RPMI7951 (cell line): Measurements from ENCODE around the gene MOSPD3. TPM values are rescaled to one million over a fixed set of nuclear protein-coding genes. Genes with fewer than 3 reads are reported as not detected.

ENCODE experiments used
- DNase-seq: peaks from one replicate; pipeline ENCODE4 v3.0.0-alpha.2; 2012; ENCODE audit warnings: low read depth
- total RNA-seq: library from RNA; depleted of rRNA; stranded (reverse); fragments of >200 nt; shearing (Covaris generic); gene quantifications from 2 replicates; pipeline ENCODE4 v1.2.3, GENCODE V29; 2014

MOSPD3 gene
- total RNA-seq, 1 experiment from 2014 or later = 19.7 TPM

DNA sequence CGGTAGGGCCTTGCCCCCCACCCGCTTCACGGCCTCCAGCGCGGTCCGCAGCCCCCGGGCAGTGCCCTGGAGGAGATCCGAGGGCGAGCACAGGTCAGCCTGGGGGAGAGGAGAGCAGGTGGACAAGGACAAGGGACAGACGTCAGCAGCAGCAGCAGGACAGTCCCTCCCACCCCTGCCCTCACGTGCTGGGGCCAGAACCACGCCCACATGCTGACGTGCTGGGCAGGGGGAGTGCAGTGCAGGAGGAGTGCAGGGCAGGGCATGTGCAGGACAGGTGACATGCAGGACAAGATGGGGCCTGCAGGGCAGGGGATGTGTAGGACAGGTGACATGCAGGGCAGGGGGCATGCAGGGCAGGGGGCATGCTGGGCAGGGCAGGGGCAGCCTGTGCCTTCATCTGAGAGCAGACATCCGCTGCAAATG, 37.1 kb upstream of the MOSPD3 start:
- DNase-seq = no peak

DNA sequence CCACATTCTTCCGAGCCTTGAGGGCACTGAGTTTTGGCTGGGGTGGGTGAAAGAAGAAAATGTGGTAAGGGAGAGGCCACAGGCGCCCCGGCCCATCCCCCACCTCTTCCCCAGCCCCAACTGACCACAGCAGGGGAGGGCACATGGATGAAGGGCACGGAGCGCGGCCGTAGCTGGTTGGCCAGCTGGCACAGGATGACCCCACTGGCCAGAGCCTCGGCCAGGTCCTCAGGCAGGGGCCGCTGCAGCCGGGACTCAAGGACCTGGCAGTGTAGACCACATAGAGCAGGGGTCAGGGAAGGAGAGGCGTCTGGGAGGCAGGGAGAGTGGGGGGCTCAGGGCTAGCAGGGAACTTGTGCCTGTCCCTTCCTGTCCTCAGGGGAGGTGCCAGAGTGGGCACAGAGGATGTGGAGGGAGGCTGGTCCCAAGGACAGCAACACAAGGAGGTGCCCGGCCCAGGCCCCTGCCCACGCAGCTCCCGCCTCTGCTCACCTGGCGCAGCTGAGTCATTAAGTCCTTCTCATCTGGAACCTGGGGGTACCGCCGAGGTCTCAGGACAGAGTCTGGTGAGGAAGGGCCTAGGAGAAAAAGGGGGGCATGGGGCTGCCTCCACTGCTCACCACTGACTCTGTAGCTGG, 36.5 kb upstream of the MOSPD3 start:
- no peak for DNase-seq

DNA sequence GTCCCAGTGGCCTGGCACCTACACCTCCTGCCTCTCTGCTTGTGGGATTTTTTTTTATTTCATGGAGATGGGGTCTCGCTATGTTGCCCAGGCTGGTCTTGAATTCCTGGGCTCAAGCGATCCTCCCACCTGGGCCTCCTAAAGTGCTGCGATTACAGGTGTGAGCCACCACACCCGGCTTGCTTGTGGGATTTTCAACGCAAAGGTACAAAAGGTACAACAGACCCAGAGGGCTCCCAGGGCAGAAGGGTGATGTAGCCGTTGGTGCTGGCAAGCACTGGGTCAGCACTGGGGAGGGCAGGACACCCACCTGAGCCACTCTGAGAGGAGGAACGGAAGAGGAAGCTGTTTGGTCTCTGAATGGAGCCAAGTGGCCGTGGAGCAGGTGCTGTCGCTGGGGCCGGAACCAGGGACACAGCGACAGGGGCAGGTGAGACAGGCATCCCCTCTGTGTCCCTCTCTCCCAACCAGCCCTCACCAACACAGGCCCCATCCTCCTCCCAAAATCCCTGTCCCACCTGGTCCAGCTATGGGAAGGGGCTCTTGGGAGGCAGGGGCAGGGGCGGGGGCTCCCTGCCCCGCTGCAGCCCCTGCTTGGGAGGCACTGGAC, 35.9 kb upstream of the MOSPD3 start:
- no peak for DNase-seq

- no peak for DNase-seq
Measured at GRCh38 chr7:100577103-100577502, 35.2 kb upstream of the MOSPD3 start.

GRCh38 chr7:100577507-100577906, 34.8 kb upstream of the MOSPD3 start:
- DNase-seq = no peak

DNA sequence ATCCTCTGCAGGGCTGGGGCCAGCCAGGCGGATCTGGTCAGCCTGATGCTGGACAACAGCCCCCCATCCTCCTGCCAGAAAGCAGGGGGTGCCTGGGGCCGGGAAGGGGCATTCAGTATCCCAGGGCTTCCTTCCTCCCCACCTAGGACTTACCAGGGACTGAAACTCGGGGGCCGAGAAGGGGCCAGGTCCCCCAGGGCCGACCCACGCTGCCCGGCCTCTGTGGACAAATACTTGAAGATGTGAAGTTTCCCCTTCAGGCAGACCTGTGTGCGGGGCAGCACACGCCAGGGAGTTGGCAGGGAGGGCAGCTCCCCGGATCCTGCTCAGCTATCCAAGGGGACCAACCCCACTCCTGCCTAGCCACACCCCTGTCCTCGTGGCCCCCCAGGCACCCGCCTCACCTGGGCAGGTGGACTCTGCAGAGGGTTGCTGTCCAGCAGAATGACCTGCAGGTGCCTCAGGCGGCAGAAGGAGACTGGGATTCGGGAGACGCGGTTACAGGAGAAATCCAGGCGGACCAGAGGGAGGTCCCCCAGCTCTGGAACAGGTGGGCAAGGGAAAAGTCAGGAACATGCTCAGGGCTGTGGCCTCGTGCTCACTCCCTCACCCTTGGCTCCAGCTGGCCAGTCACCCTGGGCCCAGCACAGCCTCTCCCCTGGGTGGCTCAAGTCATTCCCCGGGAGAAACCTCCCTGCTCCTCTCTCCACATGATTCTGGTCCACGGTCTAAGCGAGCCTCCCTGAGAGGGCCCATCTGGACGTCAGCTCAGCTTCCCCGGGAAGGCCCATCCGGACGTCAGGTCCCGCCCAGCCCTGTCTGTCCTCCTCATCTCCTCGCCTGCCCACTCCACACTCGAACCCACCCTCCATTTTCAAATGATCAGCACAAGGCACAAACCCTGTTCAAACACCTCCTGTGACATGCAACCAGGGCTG, 33.8 kb upstream of the MOSPD3 start:
- DNase-seq = no peak

- DNase-seq = no peak
Measured at GRCh38 chr7:100580466-100581283, 31.7 kb upstream of the MOSPD3 start.

DNA sequence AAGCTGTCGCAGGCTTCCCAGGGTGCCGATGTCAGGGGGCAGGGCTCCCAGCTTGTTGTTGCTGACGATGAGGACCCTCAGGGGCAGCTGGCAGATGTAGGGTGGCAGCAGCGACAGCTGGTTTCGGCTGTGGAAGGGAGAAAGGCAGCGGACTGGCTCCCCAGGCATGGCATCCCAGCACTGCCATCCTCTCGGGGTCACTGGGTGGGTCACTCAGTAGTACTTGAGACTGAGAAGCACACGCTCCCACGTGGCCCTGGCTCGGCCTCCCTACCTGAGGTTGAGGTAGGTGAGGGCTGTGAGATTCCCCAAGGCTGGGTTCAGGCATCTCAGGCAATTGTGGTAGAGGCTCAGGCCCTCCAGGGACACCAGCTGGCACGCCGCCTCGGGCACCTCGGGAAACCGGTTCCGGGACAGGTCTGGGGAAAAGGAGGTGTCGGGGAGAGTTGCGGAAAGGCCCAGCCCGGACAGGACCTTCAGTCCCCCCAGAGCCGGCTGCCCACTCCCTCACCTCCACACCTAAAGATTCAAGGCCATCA, 30.2 kb upstream of the MOSPD3 start:
- no peak for DNase-seq

- no peak for DNase-seq
Measured at GRCh38 chr7:100582650-100583049, 29.7 kb upstream of the MOSPD3 start.

DNA sequence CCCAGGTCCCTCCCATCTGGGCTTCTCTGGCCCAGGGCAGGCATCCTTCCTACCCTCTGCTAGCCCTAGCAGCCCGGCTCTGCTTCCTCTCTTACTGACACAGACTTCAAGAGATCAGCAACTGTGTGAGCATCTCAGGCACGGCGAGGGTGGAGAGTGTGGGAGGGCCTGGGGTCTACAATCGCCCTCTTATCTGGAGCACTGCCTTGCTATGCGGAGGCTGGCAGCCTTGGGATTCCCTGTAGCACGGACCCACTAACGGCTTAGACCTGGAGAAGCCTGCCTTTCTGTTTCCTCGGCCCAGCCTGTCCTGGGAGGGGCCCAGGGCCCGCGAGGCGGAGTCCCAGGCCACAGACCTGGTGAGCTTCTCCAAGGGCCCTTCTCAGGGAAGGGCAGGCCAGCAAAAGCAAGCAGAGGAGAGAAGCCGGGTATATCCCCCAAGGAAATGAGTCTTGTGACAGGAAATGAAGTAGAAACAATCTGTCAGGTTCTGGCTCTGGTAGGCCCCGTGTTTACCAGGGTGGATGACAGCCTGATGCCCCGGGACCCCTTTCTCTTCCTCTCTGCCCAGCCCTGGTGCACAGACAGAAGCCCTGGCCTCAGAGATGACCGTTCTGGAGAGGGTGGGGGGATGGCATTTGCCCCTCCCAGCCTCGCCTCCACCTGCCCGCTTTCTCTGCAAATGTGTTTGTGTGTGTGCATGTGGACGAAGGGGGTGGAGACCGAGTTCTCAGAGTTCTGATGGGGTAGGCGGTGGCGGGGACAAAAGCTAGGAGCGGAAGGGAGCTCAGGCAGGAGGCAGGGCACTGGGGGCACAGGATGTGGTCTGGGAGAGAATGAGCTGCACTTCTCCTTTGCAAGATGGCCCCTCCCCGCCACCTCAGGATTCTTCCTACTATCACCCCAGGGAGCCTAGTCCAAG, 28.9 kb upstream of the MOSPD3 start:
- peak; percentile 47 for DNase-seq

- DNase-seq = no peak
Measured at GRCh38 chr7:100584054-100584682, 28.2 kb upstream of the MOSPD3 start.

DNA sequence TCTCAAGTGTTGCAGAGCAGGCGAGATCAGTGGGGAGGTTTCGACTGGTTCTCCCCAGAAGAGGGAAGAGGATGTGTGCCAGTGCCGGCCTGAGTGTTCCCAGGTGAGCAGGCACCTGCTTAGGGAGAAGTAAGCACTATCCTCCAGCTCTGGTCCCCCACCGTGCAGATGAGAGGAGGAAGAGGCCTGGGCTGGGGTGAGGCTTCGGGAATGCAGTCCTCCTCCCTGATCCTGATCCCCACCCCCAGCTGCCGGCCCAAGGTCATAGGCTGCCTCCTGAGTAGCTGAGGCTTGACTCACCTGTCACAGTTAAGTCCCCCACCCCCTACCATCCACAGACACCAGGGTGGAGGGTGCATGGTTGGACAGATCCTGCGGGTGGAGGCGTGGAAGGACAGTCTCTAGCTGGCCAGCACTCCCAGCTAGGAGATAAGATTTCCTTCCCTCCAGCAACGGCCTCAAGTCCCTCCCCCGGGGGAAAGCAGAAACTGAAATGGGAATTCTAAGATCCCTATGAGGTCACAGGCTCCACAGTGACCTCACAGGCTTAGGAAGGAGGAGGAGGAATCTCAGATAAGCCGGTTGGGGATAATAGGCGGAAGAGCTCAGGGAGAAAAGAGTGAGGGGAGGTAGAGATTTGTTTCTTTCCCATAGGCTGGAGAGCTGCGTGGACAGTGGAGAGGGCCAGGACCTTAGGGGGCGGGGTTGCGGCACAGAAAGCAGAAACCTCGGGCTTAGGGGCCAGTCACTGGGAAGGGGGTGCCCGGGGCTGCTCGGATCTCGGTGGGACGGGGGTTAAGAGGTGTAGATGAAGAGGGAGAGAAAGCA, 27.4 kb upstream of the MOSPD3 start:
- DNase-seq = peak; percentile 70

- no peak for DNase-seq
Measured at GRCh38 chr7:100585511-100586265, 26.7 kb upstream of the MOSPD3 start, which contains the start of gene LRCH4. TSS of gene LRCH4 (minus strand) at chr7:100586129. CDS start at chr7:100586100, 29 bp downstream.

GRCh38 chr7:100586266-100587025, 25.9 kb upstream of the MOSPD3 start, which contains the start of gene FBXO24:
TSS of gene FBXO24 (plus strand) at chr7:100586328. CDS start at chr7:100586626, 298 bp downstream.
- DNase-seq = peak; percentile 100

- peak; percentile 50 for DNase-seq
Measured at GRCh38 chr7:100588438-100588837, 23.9 kb upstream of the MOSPD3 start.

DNA sequence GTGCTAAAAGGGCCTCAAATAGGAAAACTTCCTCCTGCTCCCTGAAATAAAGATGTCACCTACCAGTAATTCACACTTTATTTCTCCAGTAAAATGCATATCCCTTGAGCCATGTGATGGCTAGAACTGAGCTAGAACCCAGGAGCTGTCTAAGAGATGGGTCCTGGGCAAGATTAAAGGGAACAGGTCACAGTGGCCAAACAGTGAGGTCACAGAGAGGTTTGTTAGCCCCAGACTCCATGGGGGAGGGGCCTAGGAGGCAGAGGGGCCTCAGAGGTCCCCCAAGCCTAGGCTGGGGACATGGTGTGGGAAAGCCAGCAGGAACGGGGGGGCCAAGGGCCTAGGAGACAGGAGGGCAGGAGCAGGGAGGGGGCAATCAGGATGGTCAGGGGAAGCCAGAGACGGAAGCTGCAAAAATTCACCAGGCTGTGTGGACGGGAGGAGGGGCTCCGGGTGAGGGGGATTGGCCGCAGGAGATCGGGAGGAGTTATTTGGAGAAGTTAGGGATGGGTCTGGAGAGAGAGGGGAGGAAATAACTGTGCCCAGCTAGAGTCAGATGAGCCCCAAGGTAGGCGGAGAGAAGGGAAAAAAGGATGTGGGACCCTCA, 22.9 kb upstream of the MOSPD3 start:
- DNase-seq = no peak
